Loucy (cell line): ENCODE results near the gene NKX1-1.
"Not testable (repeated sequence)": the region's sequence is repeated elsewhere in the genome, so short reads cannot be mapped to it uniquely, and the experiment has no call there.

ENCODE experiments used
- H2AFZ ChIP-seq: fragments of 200-600 bp; sonication (generic); 2 replicates; pipeline ENCODE4 v1.6.0; 2016; ENCODE audit warnings: antibody characterized with exemption, mild to moderate bottlenecking, low read length, moderate library complexity
- H3F3A ChIP-seq: fragments of 200-600 bp; 2 replicates; pipeline ENCODE4 v1.6.0; 2016; ENCODE audit warnings: antibody characterized with exemption, low read depth, mild to moderate bottlenecking
- H3K27me3 ChIP-seq: fragments of 200-600 bp; sonication (generic); 2 replicates; pipeline ENCODE4 v1.6.1; 2014; ENCODE audit warnings: low read length, mild to moderate bottlenecking; ENCODE audit not compliant: insufficient read depth, poor library complexity, severe bottlenecking
- H3K36me3 ChIP-seq: fragments of 200-600 bp; sonication (generic); 2 replicates; pipeline ENCODE4 v1.6.1; 2016; ENCODE audit warnings: low read length; ENCODE audit not compliant: insufficient read depth
- H3K4me1 ChIP-seq: fragments of 200-600 bp; sonication (generic); 2 replicates; pipeline ENCODE4 v1.5.1; 2014; ENCODE audit warnings: low read length, mild to moderate bottlenecking; ENCODE audit not compliant: insufficient read depth, poor library complexity, severe bottlenecking
- H3K4me2 ChIP-seq: fragments of 200-600 bp; sonication (generic); 2 replicates; pipeline ENCODE4 v1.6.0; 2014; ENCODE audit warnings: antibody characterized with exemption, low read length, low read depth, mild to moderate bottlenecking; ENCODE audit not compliant: poor library complexity, severe bottlenecking
- H3K4me3 ChIP-seq: fragments of 200-600 bp; sonication (generic); 2 replicates; pipeline ENCODE4 v1.5.1; 2014; ENCODE audit warnings: low read length, mild to moderate bottlenecking, mixed read lengths; ENCODE audit not compliant: poor library complexity, severe bottlenecking
- H3K79me2 ChIP-seq: fragments of 200-600 bp; sonication (generic); 2 replicates; pipeline ENCODE4 v1.6.1; 2014; ENCODE audit warnings: low read length; ENCODE audit not compliant: insufficient read depth
- H3K9ac ChIP-seq: fragments of 200-600 bp; sonication (generic); 2 replicates; pipeline ENCODE4 v1.6.0; 2014; ENCODE audit warnings: mild to moderate bottlenecking, low read depth, low read length, moderate library complexity; ENCODE audit not compliant: poor library complexity, severe bottlenecking
- H3K9me2 ChIP-seq: fragments of 200-600 bp; sonication (generic); replicated peaks from 2 replicates; pipeline ENCODE4 v1.6.1; 2016; ENCODE audit warnings: low read depth, low read length, mixed read lengths
- H3K9me3 ChIP-seq: fragments of 200-600 bp; sonication (generic); 2 replicates; pipeline ENCODE4 v1.6.1; 2014; ENCODE audit warnings: mild to moderate bottlenecking, antibody characterized with exemption, low read length, low read depth; ENCODE audit not compliant: insufficient read depth
- H4K20me1 ChIP-seq: fragments of 200-600 bp; sonication (generic); 2 replicates; pipeline ENCODE4 v1.6.0; 2014; ENCODE audit warnings: antibody characterized with exemption, low read length, mild to moderate bottlenecking; ENCODE audit not compliant: insufficient read depth, poor library complexity, severe bottlenecking
- CTCF ChIP-seq: fragments of 200-600 bp; sonication (generic); conservative IDR thresholded peaks from 2 replicates; pipeline ENCODE4 v1.5.1; 2014; ENCODE audit warnings: mild to moderate bottlenecking, antibody characterized with exemption, low read length
- EZH2phosphoT487 ChIP-seq: fragments of 200-600 bp; IDR thresholded peaks from 2 replicates; pipeline ENCODE4 v1.6.1; 2018; ENCODE audit warnings: antibody characterized with exemption, mild to moderate bottlenecking, moderate library complexity, borderline replicate concordance

NKX1-1 gene

GRCh38 chr4:1446502-1447386 is 40.5 kb upstream of the NKX1-1 start:
- no peaks in the 10 kb centered on the region for H4K20me1 ChIP-seq
- no peak overlapping the region for H3K4me3 ChIP-seq
- no peak overlapping the region for H3K9ac ChIP-seq
- no peaks in the 10 kb centered on the region for H3K9me2 ChIP-seq
- no peak overlapping the region for H3K4me2 ChIP-seq
- no peaks in the 10 kb centered on the region for H3K79me2 ChIP-seq
- peaks cover 19% of the 10 kb centered on the region; the same call in 1 of the 2 replicates for H3K9me3 ChIP-seq
- no peaks in the 10 kb centered on the region for H3K36me3 ChIP-seq
- no peaks in the 10 kb centered on the region for H3K4me1 ChIP-seq
- TF ChIP-seq EZH2phosphoT487: no peak
- no peak for TF ChIP-seq CTCF
- H2AFZ ChIP-seq: no peak overlapping the region
- H3K27me3 ChIP-seq: no peaks in the 10 kb centered on the region
- H3F3A ChIP-seq: no peaks in the 10 kb centered on the region

GRCh38 chr4:1445716-1446445 is 39.6 kb upstream of the NKX1-1 start:
- Histone ChIP-seq H3K9me3 (peaks cover 19% of the 10 kb centered on the region; the same call in 1 of the 2 replicates), H3K9me2 (no peaks in the 10 kb centered on the region), H3K27me3 (no peaks in the 10 kb centered on the region), H3K4me1 (no peaks in the 10 kb centered on the region), H2AFZ (no peak overlapping the region), H3K36me3 (no peaks in the 10 kb centered on the region), H3K4me3 (no peak overlapping the region), H3K9ac (no peak overlapping the region), H3F3A (no peaks in the 10 kb centered on the region), H3K4me2 (no peak overlapping the region), H4K20me1 (no peaks in the 10 kb centered on the region), H3K79me2 (no peaks in the 10 kb centered on the region)
- TF ChIP-seq CTCF (no peak), EZH2phosphoT487 (no peak)

GRCh38 chr4:1443688-1444172 is 37.5 kb upstream of the NKX1-1 start:
- not testable (repeated sequence) for H3K4me1 ChIP-seq, H3K9me2 ChIP-seq, H3K4me2 ChIP-seq, H2AFZ ChIP-seq, H3K79me2 ChIP-seq, H4K20me1 ChIP-seq, H3F3A ChIP-seq, H3K36me3 ChIP-seq, H3K4me3 ChIP-seq, H3K9ac ChIP-seq, H3K27me3 ChIP-seq
- H3K9me3 ChIP-seq: peaks cover 14% of the 10 kb centered on the region; the same call in 1 of the 2 replicates
